GM20000 (cell line): ENCODE data around the gene JUN.

Source experiments
- DNase-seq: peaks from one replicate; pipeline ENCODE4 v3.0.0; 2012; ENCODE audit warnings: low spot score
- CTCF ChIP-seq: IDR thresholded peaks from 2 replicates; pipeline ENCODE4 v1.5.1; 2012; ENCODE audit warnings: mild to moderate bottlenecking, control low read depth; ENCODE audit errors: extremely low read depth, missing control alignments

The JUN gene

GRCh38 chr1:58783993-58784757, at the start of gene JUN:
JUN (minus strand) TSS chr1:58784047; CDS start chr1:58783070, 977 bp downstream.
- TF ChIP-seq CTCF: no peak
- DNase-seq: peak; percentile 98

GRCh38 chr1:58833166-58833565, 49.3 kb upstream of the JUN start:
- TF ChIP-seq CTCF: no peak
- no peak for DNase-seq

DNA sequence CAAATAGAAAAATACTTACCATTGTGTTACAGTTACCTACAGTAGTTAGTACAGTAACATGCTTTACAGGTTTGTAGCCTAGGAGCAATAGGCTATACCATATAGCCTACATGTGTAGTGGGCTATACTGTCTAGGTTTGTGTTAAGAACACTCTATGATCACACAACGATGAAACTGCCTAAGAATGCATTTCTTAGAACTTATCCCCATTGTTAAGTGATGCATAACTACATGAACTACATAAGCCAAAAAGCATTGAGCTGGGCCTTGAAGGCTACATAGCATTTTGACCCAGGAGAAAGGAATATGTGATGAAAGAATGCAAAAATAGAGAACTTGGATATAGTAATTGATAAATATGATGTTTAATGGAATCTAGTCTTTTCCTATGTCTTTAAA, 46.4 kb upstream of the JUN start:
- no peak for TF ChIP-seq CTCF
- no peak for DNase-seq

GRCh38 chr1:58829866-58830265, 46.0 kb upstream of the JUN start:
- no peak for TF ChIP-seq CTCF
- no peak for DNase-seq

GRCh38 chr1:58827298-58827697, 43.5 kb upstream of the JUN start:
- DNase-seq: no peak
- TF ChIP-seq CTCF: no peak

DNA sequence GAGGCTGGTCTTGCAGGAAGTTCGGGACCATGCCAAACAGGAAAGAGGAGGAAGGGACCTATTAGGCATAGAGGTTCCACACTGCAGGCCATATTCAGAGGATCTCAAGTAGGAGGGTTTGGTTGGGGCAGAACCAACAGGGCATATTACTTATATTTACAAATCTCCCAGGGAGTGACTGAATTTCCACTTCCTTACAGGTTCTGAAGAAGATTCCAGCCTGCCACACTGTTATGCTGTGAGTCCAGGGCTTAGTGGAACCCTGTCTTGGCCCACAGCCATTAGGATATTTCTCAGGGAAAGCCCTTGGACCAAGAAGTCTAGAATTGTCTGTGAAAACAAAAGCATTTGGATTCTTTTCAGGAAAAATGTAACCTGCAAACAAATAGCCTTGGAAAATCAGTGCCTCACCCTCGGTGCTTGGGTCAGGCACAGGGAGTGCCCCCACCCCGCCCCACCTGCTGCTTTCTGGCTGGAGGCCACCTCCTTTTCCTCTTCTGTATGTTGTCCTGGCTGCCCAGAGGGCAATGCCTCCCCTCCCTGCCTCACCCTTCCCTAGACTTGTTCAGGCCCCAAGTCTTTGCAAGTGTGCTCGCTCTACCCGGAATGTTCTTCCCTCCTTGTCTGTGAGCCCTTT, 41.0 kb upstream of the JUN start:
- no peak for DNase-seq
- TF ChIP-seq CTCF: no peak

GRCh38 chr1:58823481-58824010, 39.7 kb upstream of the JUN start:
- TF ChIP-seq CTCF: no peak
- DNase-seq: no peak
